ENCODE results near the gene EIF3J. TPM values are rescaled to one million over a fixed set of nuclear protein-coding genes. Genes with fewer than 3 reads are reported as not detected.

Gene EIF3J
- total and polyA plus RNA-seq, 10 donors, result 23.9 to 65.0 (median 45.6) TPM

DNA sequence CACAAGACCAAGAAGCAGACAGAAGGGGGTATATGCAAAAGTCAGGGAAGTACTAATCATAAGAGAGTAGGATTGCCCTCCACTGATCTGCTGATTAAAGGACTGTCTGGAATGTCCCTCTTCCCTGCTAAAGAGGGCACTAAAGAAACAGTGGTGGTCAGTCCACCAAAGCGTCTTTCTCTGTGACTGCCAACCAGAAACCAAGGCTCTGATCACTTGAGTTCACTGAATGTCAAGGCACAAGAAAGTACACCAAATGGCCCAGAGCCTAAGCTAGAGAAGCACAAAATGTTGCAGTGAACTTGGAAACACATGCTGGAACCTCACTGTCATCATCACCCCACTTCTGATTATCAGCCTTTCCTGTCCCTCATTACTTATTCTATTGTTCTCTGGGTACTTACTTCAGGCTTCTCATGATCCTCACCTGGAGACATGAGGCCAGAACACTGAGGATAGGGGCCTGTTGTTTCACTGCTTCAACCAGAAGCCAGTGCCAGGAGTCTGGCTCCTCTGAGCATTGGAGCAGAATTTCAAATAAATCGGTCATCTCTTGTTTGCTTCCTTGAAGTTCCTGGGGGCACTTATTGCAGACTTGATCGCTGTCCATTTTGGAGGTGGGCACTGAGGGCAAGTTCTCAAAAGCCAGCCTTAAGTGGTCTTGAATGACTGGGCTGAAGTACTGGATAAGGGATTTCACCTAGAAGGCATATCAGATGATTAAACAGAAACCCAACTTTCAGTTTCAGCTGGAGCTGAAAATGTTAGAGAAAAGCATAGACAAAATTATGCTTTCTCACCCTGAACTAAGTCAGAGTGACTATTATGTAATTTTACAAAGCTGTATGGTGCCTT, 58.9 kb downstream of the EIF3J start:
- no peak for DNase-seq
- Histone ChIP-seq H3K27ac (peak overlapping the region in 4 of 8 donors; percentile 1 to 49 (median 25)), H3K4me3 (no peak overlapping the region), H3K4me1 (peaks cover 0 to 14% (median 0%) of the 10 kb centered on the region in 6 donors), H3K27me3 (replicated peaks in 1 of 7) (no peaks in the 10 kb centered on the region), H3K36me3 (peaks cover 0 to 100% (median 98%) of the 10 kb centered on the region in 6 donors), H3K9me3 (no peaks in the 10 kb centered on the region)
- 95 to 98% (median 96%) methylated on average over 3 of the region's 3 CpGs for WGBS, 5 donors
- no peak for TF ChIP-seq POLR2AphosphoS5 (IDR thresholded peaks at IDR 0.05)
- TF ChIP-seq, protein P1, sequence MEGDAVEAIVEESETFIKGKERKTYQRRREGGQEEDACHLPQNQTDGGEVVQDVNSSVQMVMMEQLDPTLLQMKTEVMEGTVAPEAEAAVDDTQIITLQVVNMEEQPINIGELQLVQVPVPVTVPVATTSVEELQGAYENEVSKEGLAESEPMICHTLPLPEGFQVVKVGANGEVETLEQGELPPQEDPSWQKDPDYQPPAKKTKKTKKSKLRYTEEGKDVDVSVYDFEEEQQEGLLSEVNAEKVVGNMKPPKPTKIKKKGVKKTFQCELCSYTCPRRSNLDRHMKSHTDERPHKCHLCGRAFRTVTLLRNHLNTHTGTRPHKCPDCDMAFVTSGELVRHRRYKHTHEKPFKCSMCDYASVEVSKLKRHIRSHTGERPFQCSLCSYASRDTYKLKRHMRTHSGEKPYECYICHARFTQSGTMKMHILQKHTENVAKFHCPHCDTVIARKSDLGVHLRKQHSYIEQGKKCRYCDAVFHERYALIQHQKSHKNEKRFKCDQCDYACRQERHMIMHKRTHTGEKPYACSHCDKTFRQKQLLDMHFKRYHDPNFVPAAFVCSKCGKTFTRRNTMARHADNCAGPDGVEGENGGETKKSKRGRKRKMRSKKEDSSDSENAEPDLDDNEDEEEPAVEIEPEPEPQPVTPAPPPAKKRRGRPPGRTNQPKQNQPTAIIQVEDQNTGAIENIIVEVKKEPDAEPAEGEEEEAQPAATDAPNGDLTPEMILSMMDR (IDR thresholded peaks at IDR 0.05 in 8 of 11, conservative IDR thresholded peaks at IDR 0.05 in 3 of 11), result no peak
- TF ChIP-seq POLR2A (IDR thresholded peaks at IDR 0.05), result no peak
- intact Hi-C loops (cut with DNase I; ENCODE audit: low total_unique reads), result loop anchor here (10.0 kb wide), 2 partner anchors 49 to 159 kb away; no protein-coding TSS in a partner anchor

DNA sequence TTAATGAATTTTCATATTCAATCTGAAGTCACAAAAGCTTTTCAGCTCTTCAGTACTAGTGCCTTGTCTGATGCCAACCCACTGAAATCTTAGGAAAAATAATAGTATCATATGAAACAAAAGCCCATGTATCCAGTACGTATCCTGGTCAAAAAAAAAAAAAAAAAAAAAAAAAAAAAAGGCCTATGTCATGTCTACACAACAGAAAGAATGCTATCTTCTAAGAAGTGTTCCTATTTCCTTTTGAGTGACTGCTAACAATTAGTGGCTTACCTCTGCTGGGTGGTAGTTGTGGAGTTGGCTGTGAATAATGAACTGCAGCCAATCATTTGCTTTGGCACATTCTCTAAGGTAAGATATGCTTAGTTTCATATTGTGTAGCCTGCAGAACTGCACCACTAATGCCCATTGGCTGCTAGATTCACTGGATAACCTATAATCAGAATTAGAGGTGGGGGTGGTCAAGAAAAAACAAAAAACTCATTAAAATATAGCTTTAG, 59.6 kb downstream of the EIF3J start:
- DNase-seq, result no peak
- WGBS, 5 donors, result 76 to 90% (median 88%) methylated on average over 1 of the region's 1 CpG
- Histone ChIP-seq H3K4me3 (no peak overlapping the region), H3K27ac (peak overlapping the region in 2 of 8 donors; percentile 1 to 40), H3K4me1 (peaks cover 0 to 14% (median 0%) of the 10 kb centered on the region in 6 donors), H3K9me3 (no peaks in the 10 kb centered on the region), H3K27me3 (replicated peaks in 1 of 7) (no peaks in the 10 kb centered on the region), H3K36me3 (peaks cover 0 to 100% (median 97%) of the 10 kb centered on the region in 6 donors)
- intact Hi-C loops (cut with DNase I; ENCODE audit: low total_unique reads), result loop anchor here (10.0 kb wide), 2 partner anchors 48 to 158 kb away; no protein-coding TSS in a partner anchor
- TF ChIP-seq POLR2A (IDR thresholded peaks at IDR 0.05), result no peak
- TF ChIP-seq, protein P1 (IDR thresholded peaks at IDR 0.05 in 8 of 11, conservative IDR thresholded peaks at IDR 0.05 in 3 of 11), result no peak
- TF ChIP-seq POLR2AphosphoS5 (IDR thresholded peaks at IDR 0.05), result no peak

DNA sequence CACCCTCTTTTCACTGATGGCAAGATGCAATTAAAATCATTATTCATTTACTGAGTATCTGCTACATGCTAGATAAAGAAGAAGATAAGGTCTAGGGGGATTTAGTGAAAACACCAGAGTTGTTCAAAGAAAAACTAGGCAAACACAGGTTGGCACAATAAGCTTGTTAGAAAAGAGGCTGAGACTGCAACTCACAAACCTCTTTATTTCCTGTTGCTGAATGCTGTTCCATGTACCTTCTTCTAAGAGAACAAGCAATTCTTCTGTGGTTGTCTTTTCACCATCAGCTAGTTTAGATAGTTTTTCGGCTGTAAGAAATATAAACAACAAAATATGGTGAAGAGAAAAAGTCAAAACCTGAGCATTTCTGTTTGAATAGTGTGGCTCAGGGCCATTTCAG, 61.1 kb downstream of the EIF3J start:
- Histone ChIP-seq H3K4me1 (peaks cover 0 to 12% (median 0%) of the 10 kb centered on the region in 6 donors), H3K27me3 (replicated peaks in 1 of 7) (no peaks in the 10 kb centered on the region), H3K9me3 (no peaks in the 10 kb centered on the region), H3K27ac (peak overlapping the region in 3 of 8 donors; percentile 14 to 51 (median 23)), H3K36me3 (peaks cover 0 to 100% (median 96%) of the 10 kb centered on the region in 6 donors), H3K4me3 (no peak overlapping the region)
- TF ChIP-seq, protein P1 (IDR thresholded peaks at IDR 0.05 in 8 of 11, conservative IDR thresholded peaks at IDR 0.05 in 3 of 11), result no peak
- TF ChIP-seq POLR2A (IDR thresholded peaks at IDR 0.05) (no peak), POLR2AphosphoS5 (IDR thresholded peaks at IDR 0.05) (no peak)
- 79 to 90% (median 80%) methylated on average over 1 of the region's 1 CpG for WGBS, 5 donors
- intact Hi-C loops (cut with DNase I; ENCODE audit: low total_unique reads), result loop anchor here (10.0 kb wide), 2 partner anchors 47 to 157 kb away; no protein-coding TSS in a partner anchor
- DNase-seq, result no peak

DNA sequence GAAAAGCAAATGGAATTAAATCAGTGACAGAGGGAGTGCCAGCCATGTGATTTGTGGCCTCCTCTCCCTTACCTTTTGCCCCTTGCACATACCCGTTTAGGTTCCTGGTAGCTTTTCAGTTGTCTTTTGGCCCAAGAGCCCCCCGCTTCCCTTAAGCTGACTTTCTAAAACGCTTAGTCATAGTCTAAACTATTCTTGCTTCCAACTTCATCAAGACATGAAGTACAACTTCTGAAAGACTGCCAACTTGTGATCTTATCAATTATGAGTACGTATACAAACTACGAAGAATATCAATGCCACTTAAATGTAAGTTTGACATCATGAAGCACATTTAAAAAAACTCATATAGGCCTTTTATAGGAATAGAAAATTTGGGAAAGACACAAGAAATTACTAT, 61.9 kb downstream of the EIF3J start:
- H3K4me1 ChIP-seq, result peaks cover 0 to 4% (median 0%) of the 10 kb centered on the region in 6 donors
- H3K27ac ChIP-seq, result peak overlapping the region in 3 of 8 donors; percentile 14 to 51 (median 23)
- intact Hi-C loops (cut with DNase I; ENCODE audit: low total_unique reads), result loop anchor here (10.0 kb wide), 2 partner anchors 46 to 156 kb away; no protein-coding TSS in a partner anchor
- TF ChIP-seq POLR2A (IDR thresholded peaks at IDR 0.05), result no peak
- TF ChIP-seq POLR2AphosphoS5 (IDR thresholded peaks at IDR 0.05), result no peak
- TF ChIP-seq, protein P1 (IDR thresholded peaks at IDR 0.05 in 8 of 11, conservative IDR thresholded peaks at IDR 0.05 in 3 of 11), result no peak
- DNase-seq, result no peak
- no peak overlapping the region for H3K4me3 ChIP-seq
- 54 to 73% (median 65%) methylated on average over 5 of the region's 5 CpGs for WGBS, 5 donors
- H3K36me3 ChIP-seq, result peaks cover 0 to 100% (median 91%) of the 10 kb centered on the region in 6 donors
- no peaks in the 10 kb centered on the region for H3K27me3 ChIP-seq (replicated peaks in 1 of 7)
- H3K9me3 ChIP-seq, result no peaks in the 10 kb centered on the region
